Endothelial cell of umbilical vein (primary cell): Measurements from ENCODE around the gene SLC24A3. TPM values are rescaled to one million over a fixed set of nuclear protein-coding genes. Genes with fewer than 3 reads are reported as not detected.

ENCODE experiments used
- BruUV-seq: library from RNA; stranded (reverse); fragments of 400-500 nt; replicated peaks from 2 replicates; lab custom pipeline; 2021; lab: Mats Ljungman, UMichigan
- CTCF ChIA-PET: fragments of 300-600, 350-600 bp; sonication (Branson Sonifier 250); formaldehyde crosslinking; loops from one replicate; lab custom pipeline; 2021; ENCODE audit warnings: antibody characterized with exemption, inconsistent platforms; lab: Charles Lee
- POLR2A ChIA-PET: fragments of 300-600, 350-600 bp; sonication (Branson Sonifier 250); formaldehyde crosslinking; loops from one replicate; lab custom pipeline; 2021; ENCODE audit warnings: antibody characterized with exemption, inconsistent platforms; lab: Charles Lee
- DNase-seq: peaks from one replicate; pipeline ENCODE4 v3.0.0-alpha.2; 2011; ENCODE audit warnings: low read depth, low spot score
- FAIRE-seq: peaks from 2 replicates; lab custom pipeline; 2011; peaks lifted over from hg19 to GRCh38; lab: Jason Lieb, UNC
- H2AFZ ChIP-seq: 2 replicates; pipeline ENCODE4 v1.6.0; 2012; ENCODE audit warnings: low read depth, low read length, control low read depth, inconsistent platforms
- H3K27ac ChIP-seq: 2 replicates; pipeline ENCODE4 v1.5.1; 2011; ENCODE audit warnings: low read depth, mild to moderate bottlenecking, control low read depth, low read length, moderate library complexity; ENCODE audit not compliant: insufficient read depth
- H3K27me3 ChIP-seq, 2 experiments: 2 replicates each; pipeline versions ENCODE4 v1.6.0 to v1.6.1; 2011; ENCODE audit warnings: low read length in 2 of 2, mixed read lengths in 1 of 2; ENCODE audit not compliant: control insufficient read depth in 2 of 2, insufficient read depth in 2 of 2
- H3K36me3 ChIP-seq, 2 experiments: 2 replicates in 1 of 2; 3 replicates in 1 of 2; pipeline ENCODE4 v1.5.1; 2011; ENCODE audit warnings: low read length in 2 of 2, mild to moderate bottlenecking in 1 of 2, moderate library complexity in 1 of 2; ENCODE audit not compliant: control insufficient read depth in 2 of 2, insufficient read depth in 2 of 2; ENCODE audit errors: extremely low read depth in 1 of 2
- H3K4me1 ChIP-seq: 3 replicates; pipeline ENCODE4 v1.5.1; 2011; ENCODE audit warnings: mild to moderate bottlenecking, low read length; ENCODE audit not compliant: control insufficient read depth, insufficient read depth; ENCODE audit errors: extremely low read depth
- H3K4me2 ChIP-seq: 2 replicates; pipeline ENCODE4 v1.6.1; 2011; ENCODE audit warnings: low read length, control low read depth, mixed read lengths; ENCODE audit not compliant: insufficient read depth
- H3K4me3 ChIP-seq, 3 experiments: fragments of 200-600 bp in 1 of 3; sonication (generic), shearing (Covaris generic) in 1 of 3; replicated peaks in 1 of 3; 2 replicates each; pipeline ENCODE4 v1.5.1; 2011 to 2016; ENCODE audit warnings: control low read depth in 3 of 3, low read length in 3 of 3, mild to moderate bottlenecking in 2 of 3, inconsistent platforms in 1 of 3, low read depth in 1 of 3, moderate library complexity in 1 of 3; ENCODE audit not compliant: insufficient read depth in 1 of 3
- H3K79me2 ChIP-seq: 2 replicates; pipeline ENCODE4 v1.6.0; 2012; ENCODE audit warnings: low read length, inconsistent platforms; ENCODE audit not compliant: control insufficient read depth, insufficient read depth
- H3K9ac ChIP-seq: replicated peaks from 2 replicates; pipeline ENCODE3; 2011; ENCODE audit warnings: low read length, control low read depth; ENCODE audit not compliant: insufficient read depth; ENCODE audit errors: extremely low read depth
- H3K9me1 ChIP-seq: replicated peaks from 3 replicates; pipeline ENCODE4 v1.6.0; 2011; ENCODE audit warnings: mild to moderate bottlenecking, low read length; ENCODE audit not compliant: control insufficient read depth, insufficient read depth; ENCODE audit errors: extremely low read depth
- H3K9me3 ChIP-seq: replicated peaks from 2 replicates; pipeline ENCODE4 v1.5.1; 2012; ENCODE audit warnings: low read length, inconsistent platforms; ENCODE audit not compliant: control insufficient read depth, insufficient read depth
- H4K20me1 ChIP-seq: replicated peaks from 2 replicates; pipeline ENCODE3; 2011; ENCODE audit warnings: mild to moderate bottlenecking, low read length; ENCODE audit not compliant: control insufficient read depth, insufficient read depth; ENCODE audit errors: extremely low read depth
- CTCF ChIP-seq, 2 donors: IDR thresholded peaks; 1 replicate in 1 of 2; 2 replicates in 1 of 2; pipeline ENCODE4 v1.5.1; 2011; ENCODE audit warnings: low read length in 2 of 2, mild to moderate bottlenecking in 2 of 2, moderate library complexity in 2 of 2, control low read depth in 1 of 2, inconsistent platforms in 1 of 2, low read depth in 1 of 2; ENCODE audit not compliant: insufficient read depth in 1 of 2; ENCODE audit errors: extremely low read depth in 1 of 2
- EZH2 ChIP-seq: IDR thresholded peaks from 2 replicates; pipeline ENCODE4 v1.6.1; 2012; ENCODE audit warnings: borderline replicate concordance, low read depth, mild to moderate bottlenecking, moderate library complexity, low read length, inconsistent platforms; ENCODE audit not compliant: severe bottlenecking
- FOS ChIP-seq: IDR thresholded peaks from 2 replicates; pipeline ENCODE4 v1.6.1; 2011; ENCODE audit warnings: mild to moderate bottlenecking, low read length, moderate library complexity, borderline replicate concordance; ENCODE audit not compliant: insufficient read depth
- GATA2 ChIP-seq: IDR thresholded peaks from 2 replicates; pipeline ENCODE4 v1.7.0; 2011; ENCODE audit warnings: low read depth, mild to moderate bottlenecking, moderate library complexity, mixed read lengths, low read length; ENCODE audit not compliant: insufficient read length, insufficient read depth
- JUN ChIP-seq: IDR thresholded peaks from 2 replicates; pipeline ENCODE4 v1.6.1; 2011; ENCODE audit warnings: borderline replicate concordance, low read depth; ENCODE audit not compliant: insufficient read length, insufficient read depth
- MAX ChIP-seq: IDR thresholded peaks from 2 replicates; pipeline ENCODE4 v1.6.1; 2011; ENCODE audit not compliant: insufficient read depth, insufficient read length
- MYC ChIP-seq: IDR thresholded peaks from one replicate; pipeline ENCODE4 v1.6.1; 2011; ENCODE audit warnings: mild to moderate bottlenecking, low read depth, low read length
- POLR2A ChIP-seq: IDR thresholded peaks from 2 replicates; pipeline ENCODE4 v1.6.1; 2012; ENCODE audit warnings: low read depth, mild to moderate bottlenecking, control low read depth, low read length
- POLR2AphosphoS5 ChIP-seq: IDR thresholded peaks from 2 replicates; pipeline ENCODE4 v1.6.1; 2012; ENCODE audit warnings: low read depth, mild to moderate bottlenecking, control low read depth, low read length, moderate library complexity; ENCODE audit not compliant: insufficient read depth
- dilution Hi-C: fragments of 300-500 bp; cut with MboI; formaldehyde crosslinking; loops from one replicate; pipeline ENCODE4 v1.15.0; 2019; ENCODE audit warnings: low sequenced_read_pairs; ENCODE audit not compliant: extremely low pct_ligation_motif_present
- intact Hi-C: fragments of 100-400 bp; cut with micrococcal nuclease; formaldehyde crosslinking; loops from one replicate; pipeline ENCODE4 v1.10.0; 2022
- polyA plus RNA-seq, 4 experiments: library from polyadenylated mRNA; depleted of rRNA in 3 of 4; stranded (reverse) in 3 of 4; unstranded in 1 of 4; fragments of >200 nt; gene quantifications; 2 replicates each; pipeline versions ENCODE4 v1.2.1 to v1.2.3, GENCODE V29; 2011 to 2012; ENCODE audit warnings: missing spikeins in 1 of 4
- total RNA-seq: library from RNA; stranded (reverse); gene quantifications from 2 replicates; pipeline ENCODE4 v1.2.3, GENCODE V29; 2021

The SLC24A3 gene
- total and polyA plus RNA-seq, 2 donors (not counting 3 experiments of a cell fraction or from before 2014, with no cell fraction given) = not detected

GRCh38 chr20:19482726-19483125 lies 270.3 kb downstream of the SLC24A3 start:
- Histone ChIP-seq H3K79me2 (no peaks in the 10 kb centered on the region), H3K27me3 (no peaks in the 10 kb centered on the region), H3K9me3 (no peaks in the 10 kb centered on the region), H3K9me1 (no peaks in the 10 kb centered on the region), H4K20me1 (no peaks in the 10 kb centered on the region), H3K9ac (no peak overlapping the region), H3K27ac (no peak overlapping the region), H3K36me3 (no peaks in the 10 kb centered on the region), H2AFZ (no peak overlapping the region), H3K4me1 (no peaks in the 10 kb centered on the region), H3K4me3 (no peak overlapping the region), H3K4me2 (no peak overlapping the region)
- TF ChIP-seq EZH2 (no peak), POLR2A (no peak), MYC (no peak), MAX (no peak), FOS (no peak), JUN (no peak), POLR2AphosphoS5 (no peak), GATA2 (no peak), CTCF (IDR thresholded peaks at IDR 0.05; ENCODE audit: extremely low read depth in 1 of 2, insufficient read depth in 1 of 2, low read depth in 1 of 2, low read length in 2 of 2) (no peak)
- DNase-seq (no peak), FAIRE-seq (no peak)
- no TSS peak for BruUV-seq
- CTCF ChIA-PET = no interaction called here
- dilution Hi-C loops = no loop called here
- intact Hi-C loops = no loop called here
- POLR2A ChIA-PET = no interaction called here
